GM19351 (cell line): ENCODE data around the gene IL9.
"Not testable (repeated sequence)": the region's sequence is repeated elsewhere in the genome, so short reads cannot be mapped to it uniquely, and the experiment has no call there.

Source experiments
- ATAC-seq: cut with Tn5 transposase; IDR thresholded peaks from one replicate; pipeline ENCODE4 v1.9.1; 2021; ENCODE audit warnings: mild to moderate bottlenecking, moderate library complexity; ENCODE audit not compliant: unreplicated experiment

Gene IL9

GRCh38 chr5:135869935-135870334 lies 25.7 kb downstream of the IL9 start:
- ATAC-seq: no peak

- ATAC-seq: no peak
Measured at GRCh38 chr5:135869276-135869675, 26.4 kb downstream of the IL9 start.

- no peak for ATAC-seq
Measured at GRCh38 chr5:135868681-135869080, 27.0 kb downstream of the IL9 start.

GRCh38 chr5:135867599-135867998 lies 28.0 kb downstream of the IL9 start:
- no peak for ATAC-seq

GRCh38 chr5:135866016-135866415 lies 29.6 kb downstream of the IL9 start:
- no peak for ATAC-seq

GRCh38 chr5:135864503-135865435 lies 30.9 kb downstream of the IL9 start:
- ATAC-seq: no peak

GRCh38 chr5:135862744-135863143 lies 32.9 kb downstream of the IL9 start:
- ATAC-seq: no peak

GRCh38 chr5:135862086-135862485 lies 33.6 kb downstream of the IL9 start:
- no peak for ATAC-seq

- ATAC-seq: no peak
Measured at GRCh38 chr5:135861641-135862040, 34.0 kb downstream of the IL9 start.

GRCh38 chr5:135859641-135860040 lies 36.0 kb downstream of the IL9 start:
- no peak for ATAC-seq

GRCh38 chr5:135859186-135859585 lies 36.5 kb downstream of the IL9 start:
- not testable (repeated sequence) for ATAC-seq

- ATAC-seq: no peak
Measured at GRCh38 chr5:135857630-135858311, 37.9 kb downstream of the IL9 start.

GRCh38 chr5:135851915-135852845 lies 43.5 kb downstream of the IL9 start:
- ATAC-seq: no peak

GRCh38 chr5:135851186-135851914 lies 44.3 kb downstream of the IL9 start:
- ATAC-seq: no peak

GRCh38 chr5:135850671-135851070 lies 45.0 kb downstream of the IL9 start:
- no peak for ATAC-seq

- ATAC-seq: no peak
Measured at GRCh38 chr5:135850231-135850630, 45.4 kb downstream of the IL9 start.

- no peak for ATAC-seq
Measured at GRCh38 chr5:135847976-135848375, 47.7 kb downstream of the IL9 start.

- no peak for ATAC-seq
Measured at GRCh38 chr5:135846311-135846710, 49.3 kb downstream of the IL9 start.

- ATAC-seq: no peak
Measured at GRCh38 chr5:135843571-135844337, 51.9 kb downstream of the IL9 start.

GRCh38 chr5:135842737-135843136 lies 52.9 kb downstream of the IL9 start:
- no peak for ATAC-seq
